GM19043 (cell line): Measurements from ENCODE around the gene SLC2A8.
A peak's percentile ranks its signal among the peaks of the same experiment; 100 is the strongest.

Experiments
- ATAC-seq: cut with Tn5 transposase; IDR thresholded peaks from one replicate; pipeline ENCODE4 v1.9.1; 2021; ENCODE audit warnings: low read depth; ENCODE audit not compliant: unreplicated experiment

SLC2A8 gene

GRCh38 chr9:127370672-127371648 lies 26.0 kb upstream of the SLC2A8 start:
- ATAC-seq = no peak

- no peak for ATAC-seq
Measured at GRCh38 chr9:127380479-127380878, 16.5 kb upstream of the SLC2A8 start.

- no peak for ATAC-seq
Measured at GRCh38 chr9:127382541-127382940, 14.4 kb upstream of the SLC2A8 start.

GRCh38 chr9:127384016-127384730 lies 12.8 kb upstream of the SLC2A8 start:
- ATAC-seq = no peak

- no peak for ATAC-seq
Measured at GRCh38 chr9:127384901-127385300, 12.1 kb upstream of the SLC2A8 start.

GRCh38 chr9:127386249-127386648 lies 10.7 kb upstream of the SLC2A8 start:
- ATAC-seq = no peak

- no peak for ATAC-seq
Measured at GRCh38 chr9:127386981-127387380, 10.0 kb upstream of the SLC2A8 start.

GRCh38 chr9:127388037-127388855 lies 8.7 kb upstream of the SLC2A8 start:
- ATAC-seq = peak; percentile 88

- ATAC-seq = no peak
Measured at GRCh38 chr9:127388856-127389238, 8.1 kb upstream of the SLC2A8 start.

- ATAC-seq = no peak
Measured at GRCh38 chr9:127389381-127390247, 7.4 kb upstream of the SLC2A8 start.

- no peak for ATAC-seq
Measured at GRCh38 chr9:127390248-127390545, 6.8 kb upstream of the SLC2A8 start.

GRCh38 chr9:127390563-127390962 lies 6.4 kb upstream of the SLC2A8 start:
- ATAC-seq = no peak

GRCh38 chr9:127392166-127392565 lies 4.8 kb upstream of the SLC2A8 start:
- ATAC-seq = no peak

GRCh38 chr9:127392976-127393375 lies 4.0 kb upstream of the SLC2A8 start:
- no peak for ATAC-seq

GRCh38 chr9:127393645-127394044 lies 3.3 kb upstream of the SLC2A8 start:
- no peak for ATAC-seq

- no peak for ATAC-seq
Measured at GRCh38 chr9:127395497-127396252, 1.3 kb upstream of the SLC2A8 start.

- ATAC-seq = no peak
Measured at GRCh38 chr9:127396253-127396807, 639 bp upstream of the SLC2A8 start.

- ATAC-seq = no peak
Measured at GRCh38 chr9:127397646-127398274, 791 bp downstream of the SLC2A8 start.

- ATAC-seq = no peak
Measured at GRCh38 chr9:127398275-127398647, 1.3 kb downstream of the SLC2A8 start.
